ENCODE measurements around the gene AGBL1. TPM values are rescaled to one million over a fixed set of nuclear protein-coding genes. Genes with fewer than 3 reads are reported as not detected.

AGBL1 gene
- total RNA-seq, 1 experiment from 2014 or later: not detected

- no peaks in the 10 kb centered on the region for H3K9me3 ChIP-seq (ENCODE audit: low read depth, low read length, poor library complexity, severe bottlenecking)
- no TSS peak for BruUV-seq (replicated peaks)
- H3K27ac ChIP-seq (ENCODE audit: low read depth, low read length, poor library complexity, severe bottlenecking): no peak overlapping the region
- no peak overlapping the region for H3K4me3 ChIP-seq (ENCODE audit: low read depth, low read length, poor library complexity, severe bottlenecking)
- intact Hi-C loops (cut with micrococcal nuclease; ENCODE audit: unreplicated experiment): no loop called here
- no peaks in the 10 kb centered on the region for H3K4me1 ChIP-seq (ENCODE audit: insufficient read depth, low read length, poor library complexity, severe bottlenecking)
- TF ChIP-seq EZH2 (IDR thresholded peaks at IDR 0.05; ENCODE audit: borderline replicate concordance, low read depth, low read length, poor library complexity, severe bottlenecking): no peak
- TF ChIP-seq CTCF (conservative IDR thresholded peaks at IDR 0.05; ENCODE audit: low read depth, low read length): no peak
- ChIA-PET CTCF (no interaction called here), POLR2A (ENCODE audit: low non-redundant PET) (no interaction called here)
- no peak for DNase-seq (ENCODE audit: low spot score)
- H3K27me3 ChIP-seq (replicated peaks; ENCODE audit: insufficient read depth, low read depth, low read length, poor library complexity): no peaks in the 10 kb centered on the region
- H3K36me3 ChIP-seq (ENCODE audit: insufficient read depth, low read length, poor library complexity, severe bottlenecking): no peaks in the 10 kb centered on the region
Measured at GRCh38 chr15:86502301-86502700, 422.6 kb downstream of the AGBL1 start.

- BruUV-seq (replicated peaks): no TSS peak
- H3K4me3 ChIP-seq (ENCODE audit: low read depth, low read length, poor library complexity, severe bottlenecking): no peak overlapping the region
- DNase-seq (ENCODE audit: low spot score): no peak
- POLR2A ChIA-PET (ENCODE audit: low non-redundant PET): no interaction called here
- no peaks in the 10 kb centered on the region for H3K27me3 ChIP-seq (replicated peaks; ENCODE audit: insufficient read depth, low read depth, low read length, poor library complexity)
- no peaks in the 10 kb centered on the region for H3K36me3 ChIP-seq (ENCODE audit: insufficient read depth, low read length, poor library complexity, severe bottlenecking)
- no peak overlapping the region for H3K27ac ChIP-seq (ENCODE audit: low read depth, low read length, poor library complexity, severe bottlenecking)
- no peaks in the 10 kb centered on the region for H3K9me3 ChIP-seq (ENCODE audit: low read depth, low read length, poor library complexity, severe bottlenecking)
- intact Hi-C loops (cut with micrococcal nuclease; ENCODE audit: unreplicated experiment): no loop called here
- H3K4me1 ChIP-seq (ENCODE audit: insufficient read depth, low read length, poor library complexity, severe bottlenecking): no peaks in the 10 kb centered on the region
- CTCF ChIA-PET: no interaction called here
- TF ChIP-seq CTCF (conservative IDR thresholded peaks at IDR 0.05; ENCODE audit: low read depth, low read length) (no peak), EZH2 (IDR thresholded peaks at IDR 0.05; ENCODE audit: borderline replicate concordance, low read depth, low read length, poor library complexity, severe bottlenecking) (no peak)
Measured at GRCh38 chr15:86505951-86506350, 426.3 kb downstream of the AGBL1 start.

- intact Hi-C loops (cut with micrococcal nuclease; ENCODE audit: unreplicated experiment): no loop called here
- no peak for DNase-seq (ENCODE audit: low spot score)
- Histone ChIP-seq H3K36me3 (ENCODE audit: insufficient read depth, low read length, poor library complexity, severe bottlenecking) (no peaks in the 10 kb centered on the region), H3K27me3 (replicated peaks; ENCODE audit: insufficient read depth, low read depth, low read length, poor library complexity) (no peaks in the 10 kb centered on the region), H3K4me3 (ENCODE audit: low read depth, low read length, poor library complexity, severe bottlenecking) (no peak overlapping the region), H3K27ac (ENCODE audit: low read depth, low read length, poor library complexity, severe bottlenecking) (no peak overlapping the region), H3K4me1 (ENCODE audit: insufficient read depth, low read length, poor library complexity, severe bottlenecking) (no peaks in the 10 kb centered on the region), H3K9me3 (ENCODE audit: low read depth, low read length, poor library complexity, severe bottlenecking) (no peaks in the 10 kb centered on the region)
- no TSS peak for BruUV-seq (replicated peaks)
- TF ChIP-seq CTCF (conservative IDR thresholded peaks at IDR 0.05; ENCODE audit: low read depth, low read length): no peak
- TF ChIP-seq EZH2 (IDR thresholded peaks at IDR 0.05; ENCODE audit: borderline replicate concordance, low read depth, low read length, poor library complexity, severe bottlenecking): no peak
- POLR2A ChIA-PET (ENCODE audit: low non-redundant PET): no interaction called here
- CTCF ChIA-PET: no interaction called here
Measured at GRCh38 chr15:86506401-86506800, 426.7 kb downstream of the AGBL1 start.
